Measurements from ENCODE around the gene KIF5A.
"Not testable (repeated sequence)": the region's sequence is repeated elsewhere in the genome, so short reads cannot be mapped to it uniquely, and the experiment has no call there.

KIF5A gene

DNA sequence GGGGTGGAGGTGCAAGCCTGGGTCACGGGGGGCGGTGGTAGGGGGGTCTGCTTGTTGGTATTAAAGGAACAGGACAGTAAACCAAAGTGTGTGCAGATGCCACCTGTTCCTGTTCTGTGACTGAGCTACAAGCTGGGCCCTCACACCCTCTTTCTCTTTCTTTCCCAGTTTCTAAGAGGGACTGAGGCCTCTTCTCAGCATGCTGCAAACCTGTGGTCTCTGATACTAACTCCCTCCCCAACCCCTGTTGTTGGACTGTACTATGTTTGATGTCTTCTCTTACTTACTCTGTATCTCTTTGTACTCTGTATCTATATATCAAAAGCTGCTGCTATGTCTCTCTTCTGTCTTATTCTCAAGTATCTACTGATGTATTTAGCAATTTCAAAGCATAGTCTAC is 34.2 kb downstream of the KIF5A start:
- no peak for DNase-seq (ENCODE audit: low read depth)

- DNase-seq (ENCODE audit: low read depth): no peak
Measured at GRCh38 chr12:57584690-57585089, 34.8 kb downstream of the KIF5A start.

- DNase-seq (ENCODE audit: low read depth): no peak
Measured at GRCh38 chr12:57585156-57585555, 35.3 kb downstream of the KIF5A start.

- DNase-seq (ENCODE audit: low read depth): no peak
Measured at GRCh38 chr12:57586128-57586527, 36.3 kb downstream of the KIF5A start.

DNA sequence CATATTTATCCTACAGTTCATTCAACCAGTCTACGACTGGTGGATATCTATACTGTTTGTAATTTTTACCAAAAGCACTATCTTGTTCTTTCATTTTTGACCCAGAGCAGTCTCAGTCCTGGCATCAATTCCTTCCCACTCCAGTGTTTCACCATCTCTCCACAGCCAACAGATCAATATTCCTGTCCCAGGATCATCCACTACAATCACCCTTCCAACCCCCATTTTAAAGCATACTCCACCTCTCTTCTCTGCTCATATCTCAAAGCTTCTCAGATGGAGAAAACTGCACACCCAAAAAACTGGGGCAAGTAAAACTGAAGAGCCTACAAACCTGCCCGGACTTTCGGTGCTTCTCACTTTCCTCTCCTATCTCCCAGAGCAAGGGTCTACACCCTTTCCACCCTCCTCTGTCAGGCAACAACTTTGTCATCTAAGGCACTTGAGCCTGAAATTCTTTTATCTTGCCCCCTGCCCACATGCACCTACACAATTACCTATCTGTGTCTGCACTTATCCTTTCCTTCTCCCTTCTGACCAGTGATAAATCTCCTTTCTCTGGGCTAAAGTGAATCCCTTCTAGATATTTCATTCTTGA is 37.1 kb downstream of the KIF5A start:
- no peak for DNase-seq (ENCODE audit: low read depth)

- DNase-seq (ENCODE audit: low read depth): not testable (repeated sequence)
Measured at GRCh38 chr12:57588951-57589610, 39.2 kb downstream of the KIF5A start.

DNA sequence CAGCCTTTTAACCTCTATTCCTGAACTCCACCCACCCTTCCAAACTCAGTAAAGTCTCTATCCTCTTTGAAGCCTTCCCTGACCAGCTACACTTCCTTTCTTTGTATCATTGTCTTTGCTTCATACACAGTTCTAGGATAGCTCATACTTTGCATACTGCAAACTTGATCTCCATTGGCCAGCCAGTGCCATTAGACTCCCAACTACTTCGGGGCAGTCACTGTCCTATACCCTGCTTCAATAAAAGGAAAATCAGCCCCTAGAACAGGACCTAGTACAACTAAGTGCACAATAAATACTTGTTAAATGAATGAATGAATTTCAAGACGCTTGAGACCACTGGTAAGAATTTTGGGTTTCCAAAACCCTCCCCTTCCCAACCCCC is 40.6 kb downstream of the KIF5A start:
- DNase-seq (ENCODE audit: low read depth): no peak

DNA sequence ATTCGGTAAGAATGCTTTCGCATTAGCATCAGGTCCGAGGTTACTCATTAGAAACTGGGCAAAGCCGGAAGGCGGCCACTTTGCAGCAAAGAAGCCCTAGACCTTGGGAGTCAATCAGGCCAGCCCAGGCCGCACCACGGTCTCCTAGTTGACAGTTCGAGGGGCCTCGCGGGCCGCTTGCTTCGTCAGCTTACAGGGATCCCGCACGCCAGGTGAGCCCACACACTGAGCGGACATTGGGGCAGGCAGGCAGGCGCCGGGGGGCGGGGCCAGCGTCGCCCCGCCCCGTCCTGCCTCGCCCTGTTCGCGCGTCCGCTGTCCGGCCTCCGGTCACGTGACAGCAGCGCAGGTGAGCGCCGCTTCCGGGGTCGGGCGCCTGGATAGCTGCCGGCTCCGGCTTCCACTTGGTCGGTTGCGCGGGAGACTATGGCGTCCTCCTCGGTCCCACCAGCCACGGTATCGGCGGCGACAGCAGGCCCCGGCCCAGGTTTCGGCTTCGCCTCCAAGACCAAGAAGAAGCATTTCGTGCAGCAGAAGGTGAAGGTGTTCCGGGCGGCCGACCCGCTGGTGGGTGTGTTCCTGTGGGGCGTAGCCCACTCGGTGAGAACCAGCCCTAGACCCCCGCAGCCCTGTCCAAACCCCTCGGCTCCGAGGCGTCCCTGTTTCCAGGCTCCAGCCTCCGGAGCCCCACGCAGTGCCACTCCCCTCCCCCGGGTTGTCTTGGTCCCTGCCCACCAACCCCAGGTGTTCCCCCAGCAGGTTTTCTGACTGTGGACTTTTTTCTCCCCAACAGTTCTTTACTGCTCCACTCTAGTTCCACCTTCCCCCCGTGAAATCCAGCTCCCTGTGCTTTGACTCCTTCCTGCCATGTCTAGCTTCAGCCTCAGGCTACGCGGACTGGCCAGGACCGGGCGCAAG is 41.3 kb downstream of the KIF5A start, which contains the start of gene PIP4K2C:
TSS of gene PIP4K2C (plus strand) at position 329 of the 918 bp plus-strand sequence. CDS start at position 427, 98 bp downstream.
- DNase-seq (ENCODE audit: low read depth): peak; percentile 71

GRCh38 chr12:57591782-57592325 is 42.0 kb downstream of the KIF5A start:
- DNase-seq (ENCODE audit: low read depth): no peak

DNA sequence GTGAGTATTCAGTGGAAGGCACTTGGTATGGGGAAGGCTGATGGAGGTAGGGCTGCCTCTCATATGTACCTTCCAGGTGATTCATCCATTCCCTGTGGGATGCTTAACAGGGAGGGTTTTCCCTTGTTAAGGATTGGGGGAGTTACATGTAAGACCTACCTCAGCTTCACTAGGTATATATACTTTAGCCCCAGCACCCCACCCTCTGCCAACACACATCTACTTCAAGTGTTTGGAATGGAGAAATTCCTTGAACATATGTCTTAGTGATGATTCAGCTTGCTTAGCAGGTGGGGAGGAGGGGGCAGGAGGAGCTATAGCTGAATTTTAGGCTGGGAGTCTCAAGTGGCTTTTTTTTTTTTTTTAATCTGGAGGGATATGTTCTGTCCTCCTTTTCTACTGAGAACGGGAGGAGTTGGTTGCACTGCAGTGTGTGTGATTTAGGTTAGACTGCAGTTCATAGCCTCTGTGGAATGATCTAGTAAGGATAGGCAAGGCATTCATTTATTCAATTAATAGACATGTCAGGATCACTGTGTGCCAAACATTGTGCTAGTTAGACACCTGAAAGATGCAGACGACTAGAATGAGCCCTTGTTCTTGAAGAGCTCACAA is 42.8 kb downstream of the KIF5A start:
- DNase-seq (ENCODE audit: low read depth): no peak

- no peak for DNase-seq (ENCODE audit: low read depth)
Measured at GRCh38 chr12:57593187-57593586, 43.3 kb downstream of the KIF5A start.

DNA sequence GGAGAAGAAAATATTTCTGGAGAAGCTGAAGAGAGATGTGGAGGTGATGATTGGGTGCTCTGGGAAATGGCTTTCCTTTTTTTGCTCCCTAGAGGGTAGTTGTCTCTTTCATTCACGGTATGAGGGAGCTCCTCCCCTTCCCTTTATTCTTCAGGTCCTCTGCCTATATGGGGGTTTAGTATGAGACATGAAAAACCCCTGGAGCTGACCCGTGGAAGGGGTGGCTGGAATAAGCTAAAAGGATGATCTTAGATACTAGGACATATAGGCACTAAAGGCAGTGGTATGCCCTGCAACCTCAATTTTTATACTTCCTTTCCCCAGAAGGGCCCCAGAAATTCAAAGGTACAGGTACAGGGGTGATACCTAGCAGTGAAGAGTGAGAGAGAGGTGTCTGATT is 50.6 kb downstream of the KIF5A start:
- DNase-seq (ENCODE audit: low read depth): no peak

DNA sequence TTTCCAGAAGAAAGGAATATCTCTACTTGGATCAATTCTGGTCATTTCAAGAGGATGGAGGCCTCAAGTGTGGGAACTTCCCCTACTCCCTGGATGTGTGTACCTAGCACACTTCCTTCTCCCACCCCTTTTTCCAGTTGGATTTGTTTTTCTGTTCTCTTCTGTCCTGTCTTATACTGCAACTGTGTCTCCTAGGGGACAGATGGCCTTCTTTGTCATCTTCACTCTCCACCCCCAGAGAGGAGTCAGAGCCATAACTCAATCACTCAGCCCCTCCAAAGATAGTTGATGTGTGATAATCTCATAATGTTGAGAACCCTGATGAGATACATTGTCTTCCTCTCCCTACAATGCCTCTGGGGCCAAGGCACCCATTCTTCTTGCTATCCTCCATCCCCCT is 52.7 kb downstream of the KIF5A start:
- no peak for DNase-seq (ENCODE audit: low read depth)

- DNase-seq (ENCODE audit: low read depth): no peak
Measured at GRCh38 chr12:57603324-57603723, 53.5 kb downstream of the KIF5A start.

- DNase-seq (ENCODE audit: low read depth): no peak
Measured at GRCh38 chr12:57603815-57604453, 54.1 kb downstream of the KIF5A start.

DNA sequence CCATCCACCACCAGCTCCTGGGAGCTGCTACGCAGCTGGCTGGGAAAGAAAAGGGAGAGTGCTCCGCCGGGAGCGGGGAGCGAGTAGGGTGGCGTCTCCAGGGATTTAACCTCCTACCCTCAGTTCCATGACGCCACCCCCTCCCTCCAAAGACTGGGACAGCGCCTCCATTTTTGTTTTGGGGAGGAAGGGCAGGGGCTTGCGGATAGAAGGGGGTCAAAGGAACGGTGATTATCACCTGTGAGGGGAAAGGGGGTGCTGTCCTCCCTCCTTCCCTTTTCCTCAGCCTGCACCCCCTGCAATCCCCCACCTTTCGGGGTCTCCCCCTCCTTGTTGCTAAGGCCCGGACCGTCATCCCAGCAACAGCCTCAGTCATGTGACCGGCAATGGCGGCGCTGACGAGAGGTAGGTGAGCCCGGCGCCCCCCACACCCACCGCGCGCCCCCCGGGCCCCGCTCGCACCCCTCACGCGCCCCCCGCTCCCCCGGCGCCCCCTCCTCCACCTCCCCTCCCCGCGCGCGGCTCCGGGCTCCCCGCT is 54.7 kb downstream of the KIF5A start, which contains the start of gene DTX3:
TSS of gene DTX3 (plus strand) at position 371 of the 538 bp plus-strand sequence. CDS start 1,694 bp downstream, outside the sequence.
- no peak for DNase-seq (ENCODE audit: low read depth)

DNA sequence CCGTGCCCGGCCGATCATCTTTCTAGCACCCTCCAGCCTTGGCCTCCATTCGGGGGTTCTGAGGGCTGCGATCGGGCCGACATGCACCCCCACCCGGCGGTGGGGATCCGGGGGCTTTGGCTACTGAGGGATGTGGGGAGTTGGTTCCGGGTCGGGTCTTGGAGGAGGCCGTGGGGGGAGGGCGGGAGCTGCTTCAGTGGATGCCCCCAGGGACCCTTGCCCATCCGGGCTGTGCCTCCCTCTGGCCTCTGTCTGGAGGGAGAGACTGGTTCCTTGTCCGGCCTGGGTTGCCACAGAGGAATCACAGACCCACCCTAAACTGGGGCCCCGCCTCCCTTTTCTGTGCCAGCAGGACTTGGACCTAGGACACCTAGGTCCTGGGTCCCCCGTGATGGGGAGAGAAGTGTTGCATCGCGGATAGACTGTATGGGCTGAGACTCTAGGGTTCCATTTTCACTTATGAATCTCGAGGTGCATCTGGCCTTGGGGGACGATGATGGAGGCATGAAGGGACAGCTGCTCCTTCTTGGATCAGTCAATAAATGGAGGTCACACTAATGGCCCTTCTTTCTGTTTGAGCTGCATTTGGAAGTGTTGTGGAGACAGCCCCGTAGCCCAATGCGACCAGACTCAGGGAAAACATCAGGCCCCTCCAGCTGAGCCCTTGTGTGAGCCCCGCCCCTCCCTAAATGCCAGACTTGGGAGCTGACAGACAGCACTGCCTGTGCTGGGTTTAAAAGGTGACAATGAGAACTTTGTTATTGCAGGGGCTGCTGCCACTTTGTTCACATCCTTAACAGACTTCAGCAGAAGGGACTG is 55.4 kb downstream of the KIF5A start:
- no peak for DNase-seq (ENCODE audit: low read depth)

GRCh38 chr12:57605811-57606311 is 56.0 kb downstream of the KIF5A start:
- no peak for DNase-seq (ENCODE audit: low read depth)

GRCh38 chr12:57606399-57606798 is 56.6 kb downstream of the KIF5A start:
- DNase-seq (ENCODE audit: low read depth): no peak

DNA sequence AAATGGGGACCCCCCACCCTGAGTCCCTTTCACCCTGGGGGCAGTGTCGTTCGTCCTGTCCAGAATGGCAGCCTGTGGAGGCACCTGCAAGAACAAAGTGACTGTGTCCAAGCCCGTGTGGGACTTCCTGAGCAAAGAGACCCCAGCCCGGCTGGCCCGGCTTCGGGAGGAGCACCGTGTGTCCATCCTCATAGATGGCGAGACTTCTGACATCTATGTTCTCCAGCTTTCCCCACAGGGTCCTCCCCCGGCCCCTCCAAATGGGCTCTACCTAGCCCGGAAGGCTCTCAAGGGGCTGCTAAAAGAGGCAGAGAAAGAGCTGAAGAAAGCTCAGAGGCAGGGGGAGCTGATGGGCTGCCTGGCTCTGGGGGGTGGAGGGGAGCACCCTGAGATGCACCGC is 57.0 kb downstream of the KIF5A start:
- no peak for DNase-seq (ENCODE audit: low read depth)
